Naive B cell (primary cell): ENCODE measurements around the gene PROCA1. TPM values are rescaled to one million over a fixed set of nuclear protein-coding genes. Genes with fewer than 3 reads are reported as not detected.

Experiments
- ATAC-seq, 2 donors: fragments of 150-1000 bp; cut with Tn5 transposase; 2 replicates each; pipeline ENCODE4 v1.10.0; 2021; ENCODE audit warnings: low read depth in 2 of 2, mild to moderate bottlenecking in 2 of 2, moderate library complexity in 2 of 2
- DNase-seq: peaks from one replicate; pipeline ENCODE4 v3.0.0; 2022
- H3K27ac Mint-ChIP-seq, 6 donors: one replicate each; pipeline ENCODE4 v1.8.0; 2020 to 2022; ENCODE audit warnings: mild to moderate bottlenecking in 6 of 6, mixed read lengths in 6 of 6, moderate library complexity in 5 of 6, inconsistent platforms in 2 of 6
- H3K27me3 Mint-ChIP-seq, 3 donors: one replicate each; pipeline ENCODE4 v1.8.0; 2021 to 2022; ENCODE audit warnings: mixed read lengths in 3 of 3, mild to moderate bottlenecking in 1 of 3
- H3K36me3 Mint-ChIP-seq, 2 donors: one replicate each; pipeline ENCODE4 v1.8.0; 2020 to 2022; ENCODE audit warnings: mixed read lengths in 2 of 2, inconsistent platforms in 1 of 2, mild to moderate bottlenecking in 1 of 2
- H3K4me1 Mint-ChIP-seq, 3 donors: one replicate each; pipeline ENCODE4 v1.8.0; 2020 to 2022; ENCODE audit warnings: mixed read lengths in 3 of 3, inconsistent platforms in 1 of 3, mild to moderate bottlenecking in 1 of 3, moderate library complexity in 1 of 3
- H3K4me3 Mint-ChIP-seq, 8 donors: one replicate each; pipeline ENCODE4 v1.8.0; 2020 to 2022; ENCODE audit warnings: mild to moderate bottlenecking in 8 of 8, mixed read lengths in 8 of 8, moderate library complexity in 8 of 8, inconsistent platforms in 2 of 8
- H3K9me3 Mint-ChIP-seq, 7 donors: one replicate each; pipeline ENCODE4 v1.8.0; 2020 to 2022; ENCODE audit warnings: mixed read lengths in 7 of 7, mild to moderate bottlenecking in 5 of 7, inconsistent platforms in 2 of 7, moderate library complexity in 1 of 7
- polyA plus RNA-seq, 6 donors: library from polyadenylated mRNA; unstranded; fragments of 300-500 nt; fragmentation: Illumina TruSeq; gene quantifications; one replicate each; pipeline ENCODE4 v1.2.3, GENCODE V29; 2021; ENCODE audit warnings: low read depth in 6 of 6

Gene PROCA1
- polyA plus RNA-seq, 6 donors from 2014 or later: 0.29 to 2.3 (median 1.1) TPM; not detected in 1

GRCh38 chr17:28717578-28718332, 6.1 kb upstream of the PROCA1 start, which contains the start of gene RAB34:
TSS of gene RAB34 (minus strand) at chr17:28717868. CDS start at chr17:28717266, 602 bp downstream.
- Mint-ChIP-seq H3K36me3 (peaks cover 0 to 10% of the 10 kb centered on the region in 2 donors), H3K27me3 (no peaks in the 10 kb centered on the region), H3K9me3 (no peaks in the 10 kb centered on the region), H3K4me3 (peak within 1 kb of the TSS; percentile 77 to 95 (median 84)), H3K4me1 (peaks cover 26 to 45% (median 41%) of the 10 kb centered on the region in 3 donors), H3K27ac (peak within 1 kb of the TSS; percentile 19 to 89 (median 77))
- ATAC-seq: peak; percentile 14 to 21
- DNase-seq: peak; percentile 44

DNA sequence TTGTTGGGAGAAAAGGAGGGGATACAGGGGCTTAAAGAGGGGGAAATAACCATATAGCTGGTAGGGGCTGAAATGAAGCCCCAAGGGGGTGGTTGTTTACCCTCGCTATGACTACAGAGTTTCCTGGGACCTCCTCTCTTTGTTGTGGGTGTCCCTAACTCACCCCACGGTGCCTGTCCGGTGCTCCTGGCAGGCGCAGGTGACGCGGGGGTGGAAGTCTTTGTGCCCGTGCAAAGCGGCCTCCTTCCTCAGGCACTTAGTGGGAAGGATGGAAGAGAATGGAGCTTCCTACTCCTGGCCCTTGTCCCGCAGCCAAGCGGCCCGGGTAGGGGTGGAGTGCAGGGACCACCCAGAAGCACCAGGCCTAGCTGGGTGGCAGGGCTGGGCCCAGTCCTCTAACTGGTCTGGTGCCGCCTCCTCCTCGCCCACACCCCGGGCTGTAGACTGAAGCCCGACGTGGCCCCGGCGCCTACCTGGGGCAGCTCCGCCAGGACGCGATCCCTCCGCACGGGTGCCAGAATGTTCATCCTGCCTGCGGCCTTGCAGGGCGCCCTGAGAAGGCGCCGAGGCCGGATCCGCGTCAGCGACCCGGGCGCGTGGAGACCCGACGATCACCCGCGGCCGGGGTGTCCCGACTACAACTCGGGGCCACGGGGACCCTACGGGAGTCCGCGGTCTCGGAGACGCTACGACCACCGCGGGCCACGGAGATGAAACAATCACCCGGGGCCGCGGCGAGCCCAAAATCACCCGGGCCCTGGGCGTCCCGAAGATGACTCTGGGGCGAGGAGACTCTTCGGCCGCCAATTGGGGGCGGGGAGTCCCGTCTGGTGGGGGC, 5.3 kb upstream of the PROCA1 start:
- H3K9me3 Mint-ChIP-seq: no peaks in the 10 kb centered on the region
- H3K4me1 Mint-ChIP-seq: peaks cover 33 to 47% (median 42%) of the 10 kb centered on the region in 3 donors
- DNase-seq (no peak), ATAC-seq (no peak)
- peak overlapping the region; percentile 70 to 95 (median 81) for H3K4me3 Mint-ChIP-seq
- H3K27me3 Mint-ChIP-seq: no peaks in the 10 kb centered on the region
- H3K27ac Mint-ChIP-seq: peak overlapping the region in 4 of 6 donors; percentile 56 to 89 (median 77)
- H3K36me3 Mint-ChIP-seq: peaks cover 0 to 10% of the 10 kb centered on the region in 2 donors

- DNase-seq (no peak), ATAC-seq (no peak)
- Mint-ChIP-seq H3K27ac (no peak overlapping the region), H3K4me3 (peak overlapping the region in 2 of 8 donors; percentile 62 to 69), H3K9me3 (no peaks in the 10 kb centered on the region), H3K27me3 (no peaks in the 10 kb centered on the region), H3K36me3 (peaks cover 0 to 5% of the 10 kb centered on the region in 2 donors), H3K4me1 (peaks cover 37 to 50% (median 40%) of the 10 kb centered on the region in 3 donors)
These were observed 3.5 kb upstream of the PROCA1 start for GRCh38 chr17:28715217-28715616.

DNA sequence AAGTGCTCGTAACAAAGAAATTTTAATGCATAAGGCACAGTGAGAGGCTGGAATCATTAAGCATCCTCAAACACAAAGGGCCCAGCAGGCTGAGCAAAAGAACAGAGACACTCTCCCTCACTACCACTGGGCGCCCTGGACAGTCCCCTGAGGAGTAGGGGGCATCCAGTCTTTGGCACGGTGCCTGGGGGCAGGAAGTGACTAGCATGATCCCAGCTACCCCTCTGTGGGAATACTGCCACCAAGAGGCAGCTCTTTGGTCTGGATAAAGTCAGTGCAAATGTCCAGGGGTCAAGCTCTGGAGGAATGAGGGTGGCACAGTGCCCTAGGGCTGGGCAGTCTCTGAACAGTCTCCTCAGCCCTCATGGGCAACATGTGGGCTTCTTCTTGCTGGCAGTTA, 2.6 kb upstream of the PROCA1 start:
- Mint-ChIP-seq H3K36me3 (no peaks in the 10 kb centered on the region), H3K27ac (no peak overlapping the region), H3K4me3 (peak overlapping the region in 2 of 8 donors; percentile 33 to 69), H3K4me1 (peaks cover 32 to 40% (median 33%) of the 10 kb centered on the region in 3 donors), H3K27me3 (no peaks in the 10 kb centered on the region), H3K9me3 (no peaks in the 10 kb centered on the region)
- DNase-seq: no peak
- no peak for ATAC-seq

- Mint-ChIP-seq H3K9me3 (no peaks in the 10 kb centered on the region), H3K4me3 (peak overlapping the region; percentile 77 to 95 (median 93)), H3K27me3 (no peaks in the 10 kb centered on the region), H3K27ac (peak overlapping the region in 5 of 6 donors; percentile 36 to 94 (median 85)), H3K36me3 (no peaks in the 10 kb centered on the region), H3K4me1 (peaks cover 22 to 28% (median 25%) of the 10 kb centered on the region in 3 donors)
- DNase-seq (no peak), ATAC-seq (no peak)
These were observed 1.2 kb upstream of the PROCA1 start for GRCh38 chr17:28712705-28713415.

- ATAC-seq: peak; percentile 54 to 57
- Mint-ChIP-seq H3K4me1 (peaks cover 21 to 23% (median 22%) of the 10 kb centered on the region in 3 donors), H3K27me3 (no peaks in the 10 kb centered on the region), H3K27ac (peak overlapping the region; percentile 83 to 94 (median 89)), H3K36me3 (no peaks in the 10 kb centered on the region), H3K9me3 (no peaks in the 10 kb centered on the region), H3K4me3 (peak overlapping the region; percentile 77 to 95 (median 93))
- DNase-seq: peak; percentile 63
These were observed 480 bp upstream of the PROCA1 start for GRCh38 chr17:28712032-28712704.

- H3K27me3 Mint-ChIP-seq: no peaks in the 10 kb centered on the region
- H3K9me3 Mint-ChIP-seq: no peaks in the 10 kb centered on the region
- no peaks in the 10 kb centered on the region for H3K36me3 Mint-ChIP-seq
- peak overlapping the region; percentile 76 to 98 (median 90) for H3K27ac Mint-ChIP-seq
- ATAC-seq (peak; percentile 84 to 86), DNase-seq (peak; percentile 86)
- H3K4me3 Mint-ChIP-seq: peak overlapping the region; percentile 77 to 95 (median 93)
- H3K4me1 Mint-ChIP-seq: peaks cover 21 to 22% (median 21%) of the 10 kb centered on the region in 3 donors
These were observed 596 bp downstream of the PROCA1 start for GRCh38 chr17:28710861-28711722.

DNA sequence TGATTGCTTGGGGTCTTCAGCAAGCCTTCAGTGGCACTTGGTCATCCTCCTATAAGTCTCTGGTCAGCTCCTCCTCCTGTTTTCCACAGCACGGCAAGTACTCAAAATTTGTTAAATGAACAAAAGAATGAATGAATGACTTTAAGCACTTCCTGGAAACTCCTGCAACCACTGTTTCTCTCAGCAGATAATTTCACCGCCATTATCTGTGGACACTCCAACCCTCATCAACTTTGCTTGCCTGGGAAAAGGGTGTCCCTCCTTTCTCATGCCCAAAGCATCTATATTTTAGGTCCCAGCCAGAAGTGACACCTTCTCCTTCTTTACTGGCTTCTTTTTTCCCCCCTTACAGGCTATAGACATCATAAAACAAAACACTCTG, 4.4 kb downstream of the PROCA1 start:
- H3K4me1 Mint-ChIP-seq: peaks cover 13 to 23% (median 17%) of the 10 kb centered on the region in 3 donors
- DNase-seq: no peak
- peak overlapping the region in 1 of 8 donors; percentile 1 for H3K4me3 Mint-ChIP-seq
- no peaks in the 10 kb centered on the region for H3K9me3 Mint-ChIP-seq
- H3K27me3 Mint-ChIP-seq: no peaks in the 10 kb centered on the region
- peaks cover 0 to 15% of the 10 kb centered on the region in 2 donors for H3K36me3 Mint-ChIP-seq
- peak overlapping the region in 2 of 6 donors; percentile 66 to 88 for H3K27ac Mint-ChIP-seq
- ATAC-seq: no peak

DNA sequence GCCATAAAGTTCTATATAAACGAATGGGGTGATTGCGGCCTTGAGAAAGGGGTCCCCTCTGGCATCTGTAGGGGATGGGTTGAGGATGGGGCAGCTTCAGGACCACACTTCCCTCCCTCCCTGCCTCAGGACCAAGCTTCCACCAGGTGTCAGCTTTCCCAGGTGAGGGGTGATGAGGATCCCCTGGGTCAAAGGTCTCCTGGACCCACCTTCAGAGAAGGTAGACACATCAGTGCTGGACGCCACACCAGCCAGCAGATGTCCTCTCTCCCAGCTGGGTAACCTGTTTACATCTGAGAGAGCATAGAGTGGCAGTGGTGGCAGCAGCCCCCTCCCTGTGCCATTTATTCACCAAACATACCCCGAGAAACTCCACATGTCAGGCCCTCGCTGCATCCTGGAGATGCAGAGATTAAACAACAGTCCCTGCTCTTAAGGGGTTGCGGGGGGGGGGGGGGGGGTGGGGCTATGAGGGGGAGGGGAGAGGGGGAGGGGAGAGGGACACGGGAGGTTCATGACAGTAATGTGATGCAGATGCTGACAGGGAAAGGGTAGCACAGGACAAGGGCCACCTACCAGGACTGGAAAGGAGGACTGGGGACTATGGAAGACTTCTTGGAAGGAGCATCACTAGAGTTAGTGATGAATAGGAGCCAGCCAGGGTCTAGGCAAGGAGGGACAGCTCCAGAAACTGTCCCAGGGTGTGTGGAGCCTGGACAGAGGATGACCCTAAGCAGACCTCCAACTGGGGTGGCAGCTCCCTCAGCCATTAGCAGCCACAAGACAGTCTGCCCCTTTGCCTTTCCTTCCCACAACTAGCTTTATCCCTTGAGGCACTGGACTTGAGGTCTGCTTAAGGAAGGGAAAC, 5.0 kb downstream of the PROCA1 start:
- H3K9me3 Mint-ChIP-seq: no peaks in the 10 kb centered on the region
- no peaks in the 10 kb centered on the region for H3K27me3 Mint-ChIP-seq
- H3K27ac Mint-ChIP-seq: peak overlapping the region in 1 of 6 donors; percentile 47
- peaks cover 9 to 17% (median 10%) of the 10 kb centered on the region in 3 donors for H3K4me1 Mint-ChIP-seq
- H3K4me3 Mint-ChIP-seq: peak overlapping the region in 1 of 8 donors; percentile 1
- H3K36me3 Mint-ChIP-seq: peaks cover 0 to 18% of the 10 kb centered on the region in 2 donors
- DNase-seq: no peak
- no peak for ATAC-seq

DNA sequence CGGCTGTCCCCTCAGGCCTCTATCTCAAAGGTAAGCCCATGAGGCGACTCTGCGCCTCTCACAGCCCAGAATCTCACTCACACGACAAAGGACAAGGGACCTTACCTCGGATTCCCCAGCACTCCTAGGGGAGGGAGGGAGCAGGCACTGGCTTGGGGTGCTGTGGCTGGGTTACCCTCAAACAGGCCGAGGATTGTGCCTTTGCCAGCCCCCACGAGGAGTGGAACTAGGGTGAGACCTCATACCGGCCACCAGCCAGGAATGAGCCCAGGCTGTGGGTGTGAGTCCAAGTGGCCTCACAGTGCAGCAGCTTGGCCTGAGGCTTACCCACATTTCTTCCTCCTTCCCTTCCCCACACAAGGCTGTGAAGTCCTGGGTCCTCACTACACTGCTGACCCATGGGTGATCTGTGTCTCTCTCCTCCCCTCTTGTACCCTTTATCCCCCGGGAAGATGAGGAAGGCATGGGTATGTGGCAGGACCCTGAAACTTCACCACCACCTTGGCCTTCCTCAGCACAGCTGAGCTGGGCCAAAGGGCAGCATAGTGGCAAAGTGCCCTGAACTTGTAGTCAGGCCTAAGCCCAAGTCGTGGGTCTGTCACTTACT, 5.9 kb downstream of the PROCA1 start:
- Mint-ChIP-seq H3K4me3 (no peak overlapping the region), H3K27ac (peak overlapping the region in 4 of 6 donors; percentile 3 to 90 (median 76)), H3K4me1 (peaks cover 6 to 12% (median 9%) of the 10 kb centered on the region in 3 donors), H3K27me3 (no peaks in the 10 kb centered on the region), H3K9me3 (no peaks in the 10 kb centered on the region), H3K36me3 (peaks cover 0 to 23% of the 10 kb centered on the region in 2 donors)
- ATAC-seq (no peak), DNase-seq (no peak)
